DOHH2 (cell line): ENCODE data around the gene NTF4.

Experiments
- H3F3A ChIP-seq: fragments of 200-600 bp; sonication (generic), shearing (Covaris generic); 2 replicates; pipeline ENCODE4 v1.6.0; 2016; ENCODE audit warnings: antibody characterized with exemption, mild to moderate bottlenecking; ENCODE audit not compliant: control insufficient read depth, insufficient read depth
- H3K27ac ChIP-seq: fragments of 200-600 bp; sonication (generic); 2 replicates; pipeline ENCODE4 v1.5.1; 2014; ENCODE audit warnings: low read depth, mild to moderate bottlenecking, low read length, moderate library complexity
- H3K27me3 ChIP-seq: fragments of 200-600 bp; sonication (generic); 2 replicates; pipeline ENCODE4 v1.6.1; 2014; ENCODE audit warnings: mild to moderate bottlenecking, low read length, mixed read lengths; ENCODE audit not compliant: control insufficient read depth
- H3K36me3 ChIP-seq: fragments of 200-600 bp; sonication (generic); 2 replicates; pipeline ENCODE4 v1.6.1; 2014; ENCODE audit warnings: mild to moderate bottlenecking, low read length, moderate library complexity, mixed read lengths; ENCODE audit not compliant: control insufficient read depth
- H3K4me1 ChIP-seq: fragments of 200-600 bp; sonication (generic); 2 replicates; pipeline ENCODE4 v1.6.1; 2014; ENCODE audit warnings: mild to moderate bottlenecking, low read length, mixed read lengths; ENCODE audit not compliant: control insufficient read depth
- H3K4me2 ChIP-seq: fragments of 200-600 bp; sonication (generic); 2 replicates; pipeline ENCODE4 v1.6.0; 2014; ENCODE audit warnings: mild to moderate bottlenecking, low read length, moderate library complexity
- H3K4me3 ChIP-seq: fragments of 200-600 bp; sonication (generic); 2 replicates; pipeline ENCODE4 v1.5.1; 2014; ENCODE audit warnings: mild to moderate bottlenecking, low read length, mixed read lengths
- H3K79me2 ChIP-seq: fragments of 200-600 bp; sonication (generic); 2 replicates; pipeline ENCODE4 v1.6.1; 2014; ENCODE audit warnings: mild to moderate bottlenecking, low read length, mixed read lengths; ENCODE audit not compliant: control insufficient read depth
- H3K9me2 ChIP-seq: fragments of 200-600 bp; sonication (generic); replicated peaks from 2 replicates; pipeline ENCODE4 v1.6.1; 2014; ENCODE audit warnings: mild to moderate bottlenecking, low read length, mixed read lengths; ENCODE audit not compliant: control insufficient read depth
- H3K9me3 ChIP-seq: fragments of 200-600 bp; sonication (generic); 2 replicates; pipeline ENCODE4 v1.6.1; 2014; ENCODE audit warnings: antibody characterized with exemption, low read length, mixed read lengths; ENCODE audit not compliant: control insufficient read depth, insufficient read depth
- H4K20me1 ChIP-seq: fragments of 200-600 bp; sonication (generic); 2 replicates; pipeline ENCODE4 v1.6.0; 2014; ENCODE audit warnings: low read depth, mild to moderate bottlenecking, antibody characterized with exemption, low read length, moderate library complexity; ENCODE audit not compliant: control insufficient read depth, insufficient read depth
- CTCF ChIP-seq: fragments of 200-600 bp; sonication (generic); IDR thresholded peaks from one replicate; pipeline ENCODE4 v1.5.1; 2014; ENCODE audit warnings: antibody characterized with exemption, mild to moderate bottlenecking, low read depth, low read length; ENCODE audit not compliant: poor library complexity, severe bottlenecking
- EZH2phosphoT487 ChIP-seq: fragments of 200-600 bp; sonication (generic); IDR thresholded peaks from 2 replicates; pipeline ENCODE4 v1.6.1; 2017; ENCODE audit warnings: borderline replicate concordance, mild to moderate bottlenecking, antibody characterized with exemption, low read length, moderate library complexity, mixed read lengths

NTF4 gene

GRCh38 chr19:49103331-49104085, 38.9 kb upstream of the NTF4 start:
- Histone ChIP-seq H3K4me2 (no peak overlapping the region), H3K4me3 (no peak overlapping the region), H3K27ac (no peak overlapping the region), H3K4me1 (no peaks in the 10 kb centered on the region), H4K20me1 (peaks cover 20% of the 10 kb centered on the region), H3K36me3 (peaks cover 96% of the 10 kb centered on the region), H3K27me3 (no peaks in the 10 kb centered on the region), H3K79me2 (peaks cover 11% of the 10 kb centered on the region), H3F3A (peaks cover 7% of the 10 kb centered on the region), H3K9me3 (no peaks in the 10 kb centered on the region), H3K9me2 (no peaks in the 10 kb centered on the region)
- no peak for TF ChIP-seq EZH2phosphoT487
- no peak for TF ChIP-seq CTCF

- no peak for TF ChIP-seq CTCF
- no peak for TF ChIP-seq EZH2phosphoT487
- H3K36me3 ChIP-seq = peaks cover 96% of the 10 kb centered on the region
- no peaks in the 10 kb centered on the region for H3K9me2 ChIP-seq
- no peak overlapping the region for H3K4me3 ChIP-seq
- peaks cover 9% of the 10 kb centered on the region for H3F3A ChIP-seq
- H3K4me2 ChIP-seq = no peak overlapping the region
- H3K9me3 ChIP-seq = no peaks in the 10 kb centered on the region
- H3K27me3 ChIP-seq = no peaks in the 10 kb centered on the region
- peaks cover 19% of the 10 kb centered on the region for H4K20me1 ChIP-seq
- no peak overlapping the region for H3K27ac ChIP-seq
- peaks cover 23% of the 10 kb centered on the region for H3K79me2 ChIP-seq
- no peaks in the 10 kb centered on the region for H3K4me1 ChIP-seq
Observed at GRCh38 chr19:49102303-49102702, 37.7 kb upstream of the NTF4 start.

- peaks cover 26% of the 10 kb centered on the region for H3K79me2 ChIP-seq
- peaks cover 11% of the 10 kb centered on the region for H3F3A ChIP-seq
- TF ChIP-seq CTCF = no peak
- TF ChIP-seq EZH2phosphoT487 = no peak
- H3K4me3 ChIP-seq = no peak overlapping the region
- no peaks in the 10 kb centered on the region for H3K27me3 ChIP-seq
- H3K4me1 ChIP-seq = no peaks in the 10 kb centered on the region
- no peaks in the 10 kb centered on the region for H3K9me3 ChIP-seq
- H3K9me2 ChIP-seq = no peaks in the 10 kb centered on the region
- H3K27ac ChIP-seq = no peak overlapping the region
- peaks cover 12% of the 10 kb centered on the region; the same call in 1 of the 2 replicates for H4K20me1 ChIP-seq
- H3K36me3 ChIP-seq = peaks cover 93% of the 10 kb centered on the region
- H3K4me2 ChIP-seq = no peak overlapping the region
Observed at GRCh38 chr19:49101160-49101559, 36.5 kb upstream of the NTF4 start.
